Measurements from ENCODE around the gene RGS9BP.
"Not testable (repeated sequence)": the region's sequence is repeated elsewhere in the genome, so short reads cannot be mapped to it uniquely, and the experiment has no call there.

The RGS9BP gene

DNA sequence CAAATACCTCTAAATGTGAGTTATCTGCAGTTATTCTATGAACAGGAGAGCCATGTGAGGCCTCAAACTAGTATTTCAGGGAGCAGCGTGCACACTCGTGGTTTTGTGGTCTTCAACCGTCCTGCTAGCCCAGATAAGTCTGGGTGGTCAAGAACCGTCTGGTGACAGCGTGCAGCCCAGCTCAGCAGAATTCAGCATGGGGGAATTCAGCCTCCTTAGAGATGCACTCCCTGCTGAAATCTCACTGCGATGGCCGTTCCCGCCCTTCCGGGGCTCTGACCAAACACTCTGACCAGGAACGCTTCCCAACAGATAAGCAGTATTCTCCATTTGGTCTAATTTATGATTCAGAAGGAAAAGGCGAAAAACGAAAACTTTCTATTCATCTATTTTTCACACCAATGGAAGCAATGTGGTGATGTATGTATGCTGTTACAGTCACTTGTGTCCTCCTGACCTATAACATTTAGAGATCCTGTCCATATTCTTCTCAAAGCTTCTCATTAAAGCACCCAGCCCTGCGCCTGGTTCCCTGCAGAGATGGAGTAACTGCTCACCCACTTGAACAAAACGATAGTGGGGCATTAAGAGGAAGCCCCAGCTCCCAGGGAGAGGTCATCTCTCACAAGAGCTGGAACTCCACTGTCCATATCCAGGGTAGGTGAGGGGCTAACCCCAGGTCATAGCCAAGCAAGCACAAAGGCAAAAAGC is 3.6 kb upstream of the RGS9BP start:
- DNase-seq (ENCODE audit: low read depth in 4 of 4, low spot score in 1 of 4) = no peak

DNA sequence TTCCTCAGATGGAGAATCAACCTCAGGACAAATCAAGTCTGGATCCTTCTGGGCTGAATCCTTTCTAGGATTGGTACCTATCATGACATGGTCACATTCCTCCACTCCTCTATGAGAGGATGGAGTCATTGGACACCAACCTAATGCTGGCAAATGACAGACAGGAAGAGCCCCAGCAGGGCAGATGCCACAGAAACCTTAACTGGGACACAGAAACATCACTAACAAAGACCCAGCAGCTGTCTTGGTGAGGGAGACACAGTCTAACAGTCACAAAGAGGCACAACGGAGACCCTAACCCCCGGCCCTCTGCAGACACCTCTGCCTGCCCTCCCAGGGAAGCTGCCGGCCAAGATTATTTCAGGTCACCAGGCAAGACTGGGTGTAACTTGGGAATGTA is 2.8 kb upstream of the RGS9BP start:
- DNase-seq (ENCODE audit: low read depth in 4 of 4, low spot score in 1 of 4) = no peak

DNA sequence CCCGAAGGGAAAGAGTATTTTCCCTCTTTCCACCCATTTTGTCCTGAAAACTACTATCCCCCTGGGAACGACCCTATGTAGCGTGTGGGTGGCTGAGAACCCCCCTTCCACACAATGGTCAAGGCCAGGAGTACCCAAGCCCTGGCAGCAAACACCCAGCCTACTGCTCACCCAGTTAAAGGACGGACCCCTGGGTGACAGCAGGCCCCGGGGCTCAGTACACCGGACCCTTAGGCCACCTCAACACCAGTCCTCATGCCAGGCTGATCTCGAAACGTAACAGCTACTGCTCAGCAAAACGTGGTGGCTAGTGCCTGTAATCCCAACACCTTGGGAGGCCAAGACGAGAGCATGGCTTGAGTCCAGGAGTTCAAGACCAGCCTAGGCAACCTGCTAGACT is 2.1 kb upstream of the RGS9BP start:
- no peak for DNase-seq (ENCODE audit: low read depth in 4 of 4, low spot score in 1 of 4)

DNA sequence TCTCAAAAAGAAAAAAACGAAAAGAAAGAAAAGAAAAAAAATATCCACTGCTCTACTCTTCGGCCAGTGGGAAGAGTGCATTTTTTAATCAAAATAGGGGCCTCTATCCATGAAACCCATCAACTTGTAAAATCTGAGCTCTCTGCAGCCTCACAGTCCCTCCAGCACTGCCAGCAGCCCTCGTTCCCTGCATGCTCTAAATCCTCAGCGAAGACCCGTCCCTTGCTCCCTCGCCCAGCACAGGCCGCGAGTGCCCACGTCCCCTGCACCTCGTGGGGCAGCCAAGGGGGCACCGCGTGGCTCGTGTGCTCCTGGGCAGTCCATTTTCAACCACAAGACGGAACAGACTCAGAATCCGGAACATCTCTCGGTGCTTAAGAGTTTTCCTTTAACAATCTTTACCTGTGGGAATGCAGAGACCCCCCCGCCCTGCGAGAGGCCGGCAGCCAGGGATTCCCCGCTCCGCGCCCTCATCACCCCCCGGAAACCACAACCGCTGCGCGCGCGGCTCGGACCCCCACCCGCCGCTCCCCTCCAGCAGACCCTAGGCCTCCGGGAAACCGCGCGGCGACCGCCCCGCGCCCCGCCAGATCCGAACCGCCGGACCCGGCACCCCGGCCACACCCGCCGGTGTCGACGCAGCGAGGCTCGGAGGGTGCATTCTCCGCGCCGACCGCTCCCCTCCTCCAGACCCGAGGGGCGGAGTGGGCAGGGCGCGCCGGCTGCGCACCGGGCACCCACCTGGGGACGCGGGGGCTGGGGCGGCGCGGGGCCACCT is 1.3 kb upstream of the RGS9BP start:
- no peak for DNase-seq (ENCODE audit: low read depth in 4 of 4, low spot score in 1 of 4)

DNA sequence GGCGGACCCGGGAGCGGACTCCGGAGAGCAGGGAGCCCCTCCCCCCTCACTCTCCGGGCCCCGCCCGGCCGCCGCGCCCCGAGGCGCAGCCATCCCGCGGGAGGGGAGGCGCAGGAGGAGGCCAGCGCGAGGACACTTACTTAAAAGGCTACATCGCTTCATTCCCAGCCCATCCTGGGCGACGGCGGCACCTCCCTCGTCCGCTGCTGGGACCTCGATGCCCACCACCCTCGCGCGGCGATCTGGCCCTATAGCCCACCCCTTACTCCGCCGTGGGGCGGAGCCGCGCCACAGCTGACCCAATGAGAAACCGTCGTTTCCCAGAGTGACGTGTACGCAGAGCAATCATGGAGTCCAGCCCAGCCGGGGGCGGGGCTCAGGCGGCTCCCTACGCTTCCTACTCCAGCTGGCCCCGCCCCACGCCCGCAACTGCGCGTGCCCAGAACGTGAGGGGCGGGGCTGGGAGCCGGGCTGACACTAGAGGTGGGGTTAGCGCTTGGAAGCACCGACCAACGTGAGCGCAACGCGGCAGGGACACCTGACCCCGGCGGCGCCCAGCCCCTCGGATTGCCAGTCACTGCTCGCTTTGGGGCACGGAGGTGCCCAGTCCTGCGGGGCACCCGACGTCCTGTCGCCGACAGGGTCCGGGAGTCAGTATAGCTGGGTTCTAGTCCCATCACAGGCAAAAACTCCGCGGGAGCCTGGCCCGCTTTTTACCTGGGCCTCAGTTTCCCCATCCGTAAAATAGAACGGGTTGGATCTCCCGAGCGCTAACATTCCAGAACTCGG is 523 bp upstream of the RGS9BP start, which contains the start of gene ANKRD27:
ANKRD27 (minus strand) TSS at position 250 of the 789 bp plus-strand sequence. CDS start 16,165 bp downstream, outside the sequence.
- peak; percentile 93 to 97 (median 96) for DNase-seq (ENCODE audit: low read depth in 4 of 4, low spot score in 1 of 4)

DNA sequence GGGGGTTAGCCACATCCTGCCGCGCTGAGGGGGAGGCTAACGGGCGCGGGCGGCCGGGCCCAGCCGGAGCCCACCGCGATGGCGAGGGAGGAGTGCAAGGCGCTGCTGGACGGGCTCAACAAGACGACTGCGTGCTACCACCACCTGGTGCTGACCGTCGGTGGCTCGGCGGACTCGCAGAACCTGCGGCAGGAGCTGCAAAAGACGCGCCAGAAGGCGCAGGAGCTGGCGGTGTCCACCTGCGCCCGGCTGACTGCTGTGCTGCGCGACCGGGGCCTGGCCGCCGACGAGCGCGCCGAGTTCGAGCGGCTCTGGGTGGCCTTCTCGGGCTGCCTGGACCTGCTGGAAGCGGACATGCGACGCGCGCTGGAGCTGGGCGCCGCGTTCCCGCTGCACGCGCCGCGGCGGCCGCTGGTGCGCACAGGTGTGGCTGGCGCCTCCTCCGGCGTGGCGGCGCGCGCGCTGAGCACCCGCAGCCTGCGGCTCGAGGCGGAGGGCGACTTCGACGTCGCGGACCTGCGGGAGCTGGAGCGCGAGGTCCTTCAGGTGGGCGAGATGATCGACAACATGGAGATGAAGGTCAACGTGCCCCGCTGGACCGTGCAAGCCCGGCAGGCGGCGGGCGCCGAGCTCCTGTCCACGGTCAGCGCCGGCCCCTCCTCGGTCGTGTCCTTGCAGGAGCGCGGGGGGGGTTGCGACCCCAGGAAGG is 692 bp downstream of the RGS9BP start:
- DNase-seq (ENCODE audit: low read depth in 4 of 4, low spot score in 1 of 4) = no peak

DNA sequence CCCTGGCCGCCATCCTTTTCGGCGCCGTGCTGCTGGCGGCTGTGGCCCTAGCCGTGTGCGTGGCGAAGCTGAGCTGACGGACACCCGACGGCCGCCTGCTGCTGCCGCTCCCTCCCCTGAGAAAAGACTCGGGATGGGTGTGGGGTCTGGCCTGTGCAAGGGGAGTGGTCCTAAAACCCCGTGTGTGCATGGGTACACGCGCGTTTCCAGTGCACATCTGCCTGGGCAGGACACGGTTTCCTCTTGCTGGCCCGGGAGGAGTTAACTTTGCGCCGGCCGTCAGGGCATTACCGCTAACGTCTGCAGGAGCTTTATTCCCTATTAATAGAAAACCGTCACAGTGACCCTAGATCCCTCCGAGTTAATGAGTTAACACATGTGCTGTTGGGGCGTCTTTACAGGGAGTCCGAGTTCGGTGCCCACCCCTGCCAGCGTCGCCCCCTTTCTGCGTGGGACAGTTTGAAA is 1.3 kb downstream of the RGS9BP start:
- DNase-seq (ENCODE audit: low read depth in 4 of 4, low spot score in 1 of 4) = no peak

DNA sequence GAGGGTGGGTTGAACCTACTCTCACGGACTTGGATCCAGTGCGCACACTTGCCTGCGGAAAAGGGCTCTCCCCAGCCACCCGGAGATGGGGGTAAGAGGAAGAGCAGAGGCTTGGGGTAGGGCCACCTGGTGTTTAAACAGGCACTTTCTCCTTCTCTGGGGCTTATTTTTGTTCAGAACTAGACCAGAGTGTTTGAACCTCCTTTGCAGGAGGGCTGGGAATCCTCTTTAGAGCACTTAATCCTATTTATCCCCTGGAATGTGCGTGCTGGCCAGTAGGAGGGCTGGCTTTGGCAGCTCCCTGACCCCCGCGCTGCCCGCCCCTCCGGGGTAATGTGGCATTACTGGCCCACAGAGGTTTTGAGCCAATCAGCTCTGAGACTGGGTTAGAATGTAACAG is 2.0 kb downstream of the RGS9BP start:
- no peak for DNase-seq (ENCODE audit: low read depth in 4 of 4, low spot score in 1 of 4)

DNA sequence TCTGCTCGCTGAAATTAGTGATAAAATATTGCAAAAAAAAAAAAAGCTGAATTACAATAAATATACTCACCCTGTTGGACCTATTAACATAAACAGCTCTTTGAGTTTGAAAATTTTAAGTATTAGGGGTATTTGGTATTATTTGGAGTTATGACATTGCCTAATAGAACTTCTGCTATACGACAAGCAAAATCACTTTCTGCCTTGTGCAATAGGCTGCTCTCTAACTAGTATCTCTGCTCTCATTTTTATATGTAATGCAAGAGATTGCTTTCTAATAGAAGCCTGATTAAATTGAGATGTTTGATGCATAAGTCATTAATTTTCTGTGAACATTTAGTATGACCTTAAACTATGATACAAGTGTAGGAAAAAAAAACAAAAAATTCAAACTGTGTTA is 5.3 kb downstream of the RGS9BP start:
- no peak for DNase-seq (ENCODE audit: low read depth in 4 of 4, low spot score in 1 of 4)

DNA sequence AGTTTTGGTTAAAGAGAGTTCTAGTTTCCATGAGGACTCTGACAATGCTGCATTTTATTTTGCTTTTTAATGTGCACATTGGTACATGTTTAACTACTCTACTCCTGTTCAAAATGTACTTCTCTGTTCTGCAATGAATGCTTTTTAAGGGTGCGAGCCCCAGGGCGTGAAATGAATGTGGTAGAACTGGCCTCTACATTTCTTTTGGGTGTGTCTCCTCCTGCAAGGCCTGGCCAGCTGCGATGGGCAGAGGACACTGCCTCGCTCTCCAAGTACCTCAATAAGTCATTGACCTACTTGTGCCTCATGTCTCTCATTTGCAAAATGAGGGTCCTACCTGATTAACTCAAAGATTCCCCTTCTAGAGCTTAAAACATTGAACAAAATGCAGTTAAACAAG is 6.7 kb downstream of the RGS9BP start:
- DNase-seq (ENCODE audit: low read depth in 4 of 4, low spot score in 1 of 4) = no peak

DNA sequence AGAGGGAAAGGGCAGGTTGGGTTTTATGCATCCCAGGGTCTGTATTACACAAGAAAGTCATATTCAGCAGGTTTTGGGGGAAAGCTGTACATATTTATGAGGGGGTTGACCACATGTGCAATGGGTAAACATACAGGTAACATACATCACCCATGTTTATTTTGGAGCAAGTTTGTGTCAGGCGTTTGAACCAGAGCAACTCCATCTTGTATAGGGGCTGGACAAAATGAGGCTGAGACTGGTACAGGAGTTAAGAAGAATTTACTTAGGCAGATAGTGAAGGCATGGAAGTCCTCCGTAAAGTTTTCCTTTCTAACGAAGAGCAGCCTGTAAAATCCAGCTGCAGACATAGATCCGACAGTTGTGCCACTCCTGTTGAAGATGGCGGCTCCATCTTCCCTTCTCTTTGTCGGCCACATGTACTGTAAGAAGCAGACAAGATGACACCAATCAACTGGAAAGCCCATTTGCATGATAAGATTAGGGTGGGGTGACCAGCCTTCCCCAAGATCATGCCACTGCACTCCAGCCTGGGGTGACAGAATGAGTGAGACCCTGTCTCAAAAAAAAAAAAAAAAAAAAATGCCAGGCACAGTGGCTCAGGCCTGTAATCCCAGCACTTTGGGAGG is 11.3 kb downstream of the RGS9BP start:
- DNase-seq (ENCODE audit: low read depth in 4 of 4, low spot score in 1 of 4) = no peak

DNA sequence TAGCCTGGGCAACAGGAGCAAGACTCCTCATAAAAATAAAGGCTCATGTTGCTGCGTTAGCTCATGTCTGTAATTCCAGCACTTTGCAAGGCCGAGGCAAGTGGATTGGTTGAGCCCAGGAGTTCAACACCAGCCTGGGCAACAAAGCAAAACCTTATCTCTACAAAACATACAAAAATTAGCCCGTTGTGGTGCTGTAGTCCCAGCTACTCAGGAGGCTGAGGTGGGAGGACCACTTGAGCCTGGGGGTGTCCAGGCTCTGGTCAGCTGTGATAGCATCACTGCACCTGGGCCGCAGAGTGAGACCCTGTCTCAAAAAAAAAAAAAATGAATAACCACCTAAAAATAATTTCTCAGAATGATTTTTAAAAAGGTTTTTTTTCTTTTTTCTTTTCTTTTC is 12.0 kb downstream of the RGS9BP start:
- no peak for DNase-seq (ENCODE audit: low read depth in 4 of 4, low spot score in 1 of 4)

DNA sequence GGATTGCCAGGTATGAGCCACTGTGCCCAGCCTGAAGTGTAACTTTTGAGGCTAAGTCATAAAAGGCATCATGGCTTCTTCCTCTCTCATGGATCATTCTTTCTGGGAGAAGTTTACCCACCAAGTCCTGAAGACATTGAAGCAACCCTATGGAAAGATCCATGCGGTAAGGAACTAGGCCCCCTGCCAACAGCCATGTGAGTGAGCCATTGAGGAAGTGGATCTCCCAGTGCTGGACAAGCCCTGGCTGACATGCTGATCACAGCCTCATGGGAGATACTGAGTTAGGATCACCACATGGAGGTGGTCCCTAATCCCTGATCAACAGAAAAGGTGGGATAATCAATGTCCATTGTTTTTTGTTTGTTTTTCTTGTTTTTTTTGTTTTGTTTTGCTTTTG is 12.7 kb downstream of the RGS9BP start:
- DNase-seq (ENCODE audit: low read depth in 4 of 4, low spot score in 1 of 4) = no peak

DNA sequence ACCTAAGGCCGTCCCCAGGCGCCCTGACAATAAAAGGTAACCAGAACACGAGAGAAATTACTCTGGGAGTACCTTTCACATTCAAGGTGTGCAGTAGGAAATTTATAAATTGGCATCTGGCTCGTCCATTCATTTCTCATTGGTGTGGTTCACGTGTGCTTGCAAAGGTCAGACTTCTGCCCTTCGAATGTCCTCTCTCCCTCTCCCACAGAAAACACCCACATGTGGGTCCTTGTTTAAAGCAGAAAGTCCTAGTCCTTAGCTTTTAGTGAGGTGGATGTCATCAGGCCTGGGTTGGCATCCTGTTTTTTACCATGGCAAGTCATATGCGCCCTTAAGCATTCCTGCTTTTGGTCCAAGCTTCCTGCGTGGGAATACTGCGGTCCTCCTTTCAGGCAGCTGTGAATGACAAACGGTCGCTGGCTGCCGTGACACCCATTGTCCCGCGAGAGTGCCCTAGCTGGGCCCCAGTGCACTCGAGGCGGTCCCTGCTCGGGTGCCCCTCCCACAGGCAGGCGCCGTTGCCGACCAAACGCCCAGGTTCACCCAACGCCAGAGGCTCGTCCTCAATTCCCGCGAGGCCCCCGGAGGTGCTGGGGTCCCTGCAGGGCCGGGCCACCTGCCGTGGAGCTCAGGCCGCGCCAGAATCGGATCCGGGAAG is 15.8 kb downstream of the RGS9BP start, which contains the start of gene NUDT19:
NUDT19 (plus strand) TSS at position 531 of the 661 bp plus-strand sequence. CDS start 140 bp downstream, outside the sequence.
- DNase-seq (ENCODE audit: low read depth in 4 of 4, low spot score in 1 of 4) = peak in 3 of 4 experiments; percentile 48 to 81 (median 76)

DNA sequence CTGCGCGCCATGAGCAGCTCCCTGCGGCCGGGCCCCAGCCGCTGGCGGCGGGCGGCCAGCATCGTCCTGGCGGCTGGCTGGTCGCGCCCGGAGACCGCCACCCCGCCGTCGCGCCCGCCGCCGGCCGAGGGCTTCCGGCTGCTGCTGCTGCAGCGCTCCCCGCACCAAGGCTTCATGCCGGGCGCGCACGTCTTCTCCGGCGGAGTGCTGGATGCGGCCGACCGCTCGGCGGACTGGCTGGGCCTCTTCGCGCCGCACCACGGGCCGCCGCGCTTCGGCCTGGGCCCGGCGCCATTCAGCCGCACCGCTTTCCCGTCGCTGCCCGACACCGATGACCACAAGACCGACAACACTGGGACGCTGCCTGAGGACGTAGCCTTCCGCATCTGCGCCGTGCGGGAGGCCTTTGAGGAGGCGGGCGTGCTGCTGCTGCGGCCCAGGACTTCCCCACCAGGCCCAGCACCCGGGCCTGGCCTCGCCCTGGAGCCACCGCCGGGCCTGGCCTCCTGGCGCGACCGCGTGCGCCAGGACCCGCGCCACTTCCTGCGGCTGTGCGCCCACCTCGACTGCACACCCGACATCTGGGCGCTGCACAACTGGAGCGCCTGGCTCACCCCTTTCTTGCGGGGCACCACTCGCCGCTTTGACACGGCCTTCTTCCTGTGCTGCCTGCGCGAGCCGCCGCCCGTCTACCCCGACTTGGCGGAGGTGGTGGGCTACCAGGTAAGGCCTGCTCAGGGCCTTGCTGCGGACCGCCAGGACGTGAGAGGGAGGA is 16.5 kb downstream of the RGS9BP start:
- no peak for DNase-seq (ENCODE audit: low read depth in 4 of 4, low spot score in 1 of 4)

DNA sequence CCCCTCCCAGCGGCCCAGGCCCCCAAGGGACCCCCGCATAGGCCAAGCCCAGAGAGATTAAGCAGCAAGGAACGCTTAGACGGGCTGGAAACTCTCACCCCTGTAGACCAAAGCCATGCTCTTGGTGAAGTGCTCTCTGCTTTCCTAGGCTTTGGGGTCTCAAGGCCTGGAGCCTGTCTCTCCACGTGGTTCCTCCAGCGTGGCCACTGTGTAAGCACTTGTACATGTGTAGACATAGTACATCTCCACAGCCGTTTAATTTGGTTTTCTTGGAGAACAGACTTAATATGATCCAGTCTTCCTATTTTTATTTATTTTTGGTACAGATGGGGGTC is 17.0 kb downstream of the RGS9BP start:
- no peak for DNase-seq (ENCODE audit: low read depth in 4 of 4, low spot score in 1 of 4)

DNA sequence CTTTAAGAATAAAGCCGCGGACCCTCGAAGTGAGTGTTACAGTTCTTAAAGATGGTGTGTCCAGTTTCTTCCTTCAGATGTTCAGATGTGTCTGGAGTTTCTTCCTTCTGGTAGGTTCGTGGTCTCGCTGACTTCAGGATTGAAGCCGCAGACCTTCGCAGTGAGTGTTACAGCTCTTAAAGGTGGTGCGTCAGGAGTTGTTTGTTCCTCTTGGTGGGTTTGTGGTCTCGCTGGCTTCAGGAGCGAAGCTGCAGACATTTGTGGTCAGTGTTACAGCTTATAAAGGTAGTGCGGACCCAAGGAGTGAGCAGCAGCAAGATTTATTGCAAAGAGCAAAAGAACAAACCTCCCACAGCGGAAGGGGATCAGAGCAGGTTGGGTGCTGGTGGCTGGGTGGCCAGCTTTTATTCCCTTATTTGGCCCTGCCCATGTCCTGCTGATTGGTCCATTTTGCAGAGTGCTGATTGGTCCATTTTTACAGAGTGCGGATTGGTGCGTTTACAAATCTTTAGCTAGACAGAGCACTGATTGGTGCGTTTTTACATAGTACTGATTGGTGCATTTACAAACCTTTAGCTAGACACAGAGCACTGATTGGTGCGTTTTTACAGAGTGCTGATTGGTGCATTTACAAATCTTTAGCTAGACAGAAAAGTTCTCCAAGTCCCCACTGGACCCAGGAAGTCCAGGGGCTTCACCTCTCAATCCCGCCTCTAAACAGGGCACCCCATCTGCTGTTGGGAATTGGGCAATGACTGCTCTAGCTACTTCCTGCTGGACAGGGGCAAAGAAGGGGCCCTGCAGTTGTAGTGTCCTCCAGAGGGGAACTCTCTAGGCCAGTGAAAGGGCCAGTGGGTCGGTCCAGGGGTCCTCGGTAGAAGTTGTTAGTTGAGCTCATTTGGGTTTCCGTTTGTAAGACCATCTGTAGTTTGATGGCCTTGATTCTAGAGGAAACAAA is 17.8 kb downstream of the RGS9BP start:
- DNase-seq (ENCODE audit: low read depth in 4 of 4, low spot score in 1 of 4) = not testable (repeated sequence)

DNA sequence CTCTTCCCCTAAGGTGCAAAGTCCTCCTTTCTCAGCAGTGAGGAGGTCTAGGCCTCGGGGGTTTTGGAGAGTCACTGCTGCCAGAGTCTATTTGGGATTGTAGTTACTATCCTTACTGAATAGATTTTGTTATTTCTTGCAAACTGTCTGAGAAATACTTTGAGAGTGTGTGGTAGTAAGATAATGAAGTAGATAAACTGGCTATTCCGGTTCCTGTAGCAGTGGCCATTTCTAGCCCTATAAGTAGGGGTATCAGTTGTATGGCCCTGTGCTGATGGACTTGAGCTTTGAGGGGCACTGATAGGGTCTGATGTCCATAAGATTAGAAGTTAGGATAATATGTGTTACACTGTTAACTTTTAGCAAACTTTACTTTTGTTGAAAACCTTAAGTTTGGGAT is 18.7 kb downstream of the RGS9BP start:
- DNase-seq (ENCODE audit: low read depth in 4 of 4, low spot score in 1 of 4) = not testable (repeated sequence)

Measured in stimulated activated CD4-positive, alpha-beta T cell treated with anti-CD3 and anti-CD28 coated beads, Interleukin-1b, Interleukin-23, amount 100 ng/mL, for 24 hours (primary cell).